ENCODE data around the gene ELFN2. TPM values are rescaled to one million over a fixed set of nuclear protein-coding genes. Genes with fewer than 3 reads are reported as not detected.

The ELFN2 gene
- polyA plus RNA-seq, 3 donors, result 0.01 TPM; not detected in 2

GRCh38 chr22:37461961-37462360 lies 34.7 kb upstream of the ELFN2 start:
- Histone ChIP-seq H3K27ac (ENCODE audit: low read depth in 1 of 2, low read length in 2 of 2) (no peak overlapping the region), H3K4me3 (replicated peaks in 1 of 3; ENCODE audit: low read depth in 2 of 3, low read length in 3 of 3) (no peak overlapping the region), H2AFZ (ENCODE audit: insufficient read depth, low read depth, low read length, poor library complexity, severe bottlenecking) (no peak overlapping the region), H3K36me3 (replicated peaks in 1 of 2; ENCODE audit: control insufficient read depth in 1 of 2, insufficient read depth in 2 of 2, low read length in 2 of 2) (peaks cover 13 to 17% of the 10 kb centered on the region in 2 donors), H3K79me2 (ENCODE audit: insufficient read depth, low read length) (no peaks in the 10 kb centered on the region), H3K4me1 (ENCODE audit: control insufficient read depth in 1 of 2, insufficient read depth in 2 of 2, low read length in 2 of 2) (no peaks in the 10 kb centered on the region), H3K9me3 (replicated peaks in 1 of 2; ENCODE audit: control insufficient read depth in 1 of 2, insufficient read depth in 1 of 2, low read length in 2 of 2) (no peaks in the 10 kb centered on the region), H4K20me1 (ENCODE audit: insufficient read depth, low read length) (peaks cover 36% of the 10 kb centered on the region), H3K4me2 (replicated peaks; ENCODE audit: extremely low read depth, low read length, poor library complexity, severe bottlenecking) (no peak overlapping the region), H3K27me3 (ENCODE audit: control insufficient read depth in 2 of 2, insufficient read depth in 2 of 2, low read length in 2 of 2) (no peaks in the 10 kb centered on the region), H3K9ac (ENCODE audit: insufficient read depth, low read length, poor library complexity, severe bottlenecking) (no peak overlapping the region)
- Mint-ChIP-seq H3K27ac (peak overlapping the region in 1 of 7 donors; percentile 74), H3K4me3 (no peak overlapping the region), H3K36me3 (peaks cover 16 to 20% of the 10 kb centered on the region in 2 donors), H3K27me3 (ENCODE audit: low read depth in 3 of 3) (peaks cover 0 to 3% (median 0%) of the 10 kb centered on the region in 3 donors), H3K9me3 (no peaks in the 10 kb centered on the region), H3K4me1 (no peaks in the 10 kb centered on the region)
- DNase-seq, result no peak
- TF ChIP-seq, protein P1, sequence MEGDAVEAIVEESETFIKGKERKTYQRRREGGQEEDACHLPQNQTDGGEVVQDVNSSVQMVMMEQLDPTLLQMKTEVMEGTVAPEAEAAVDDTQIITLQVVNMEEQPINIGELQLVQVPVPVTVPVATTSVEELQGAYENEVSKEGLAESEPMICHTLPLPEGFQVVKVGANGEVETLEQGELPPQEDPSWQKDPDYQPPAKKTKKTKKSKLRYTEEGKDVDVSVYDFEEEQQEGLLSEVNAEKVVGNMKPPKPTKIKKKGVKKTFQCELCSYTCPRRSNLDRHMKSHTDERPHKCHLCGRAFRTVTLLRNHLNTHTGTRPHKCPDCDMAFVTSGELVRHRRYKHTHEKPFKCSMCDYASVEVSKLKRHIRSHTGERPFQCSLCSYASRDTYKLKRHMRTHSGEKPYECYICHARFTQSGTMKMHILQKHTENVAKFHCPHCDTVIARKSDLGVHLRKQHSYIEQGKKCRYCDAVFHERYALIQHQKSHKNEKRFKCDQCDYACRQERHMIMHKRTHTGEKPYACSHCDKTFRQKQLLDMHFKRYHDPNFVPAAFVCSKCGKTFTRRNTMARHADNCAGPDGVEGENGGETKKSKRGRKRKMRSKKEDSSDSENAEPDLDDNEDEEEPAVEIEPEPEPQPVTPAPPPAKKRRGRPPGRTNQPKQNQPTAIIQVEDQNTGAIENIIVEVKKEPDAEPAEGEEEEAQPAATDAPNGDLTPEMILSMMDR (IDR thresholded peaks at IDR 0.05), result no peak
- intact Hi-C loops (cut with micrococcal nuclease), result no loop called here
- 0% methylated on average over 2 of the region's 6 CpGs for WGBS (ENCODE audit: insufficient coverage)

- Mint-ChIP-seq H3K36me3 (peaks cover 5 to 7% of the 10 kb centered on the region in 2 donors), H3K4me3 (no peak overlapping the region), H3K4me1 (peaks cover under 1% of the 10 kb centered on the region), H3K27me3 (ENCODE audit: low read depth in 3 of 3) (peaks cover 0 to 7% (median 5%) of the 10 kb centered on the region in 3 donors), H3K27ac (no peak overlapping the region), H3K9me3 (no peaks in the 10 kb centered on the region)
- Histone ChIP-seq H3K27me3 (ENCODE audit: control insufficient read depth in 2 of 2, insufficient read depth in 2 of 2, low read length in 2 of 2) (no peaks in the 10 kb centered on the region), H3K4me1 (ENCODE audit: control insufficient read depth in 1 of 2, insufficient read depth in 2 of 2, low read length in 2 of 2) (no peaks in the 10 kb centered on the region), H3K4me3 (replicated peaks in 1 of 3; ENCODE audit: low read depth in 2 of 3, low read length in 3 of 3) (no peak overlapping the region), H3K27ac (ENCODE audit: low read depth in 1 of 2, low read length in 2 of 2) (no peak overlapping the region), H3K4me2 (replicated peaks; ENCODE audit: extremely low read depth, low read length, poor library complexity, severe bottlenecking) (no peak overlapping the region), H3K9ac (ENCODE audit: insufficient read depth, low read length, poor library complexity, severe bottlenecking) (no peak overlapping the region), H3K79me2 (ENCODE audit: insufficient read depth, low read length) (no peaks in the 10 kb centered on the region), H3K9me3 (replicated peaks in 1 of 2; ENCODE audit: control insufficient read depth in 1 of 2, insufficient read depth in 1 of 2, low read length in 2 of 2) (no peaks in the 10 kb centered on the region), H2AFZ (ENCODE audit: insufficient read depth, low read depth, low read length, poor library complexity, severe bottlenecking) (no peak overlapping the region), H4K20me1 (ENCODE audit: insufficient read depth, low read length) (peaks cover 23% of the 10 kb centered on the region), H3K36me3 (replicated peaks in 1 of 2; ENCODE audit: control insufficient read depth in 1 of 2, insufficient read depth in 2 of 2, low read length in 2 of 2) (peaks cover 3 to 5% of the 10 kb centered on the region in 2 donors)
- TF ChIP-seq, protein P1 (IDR thresholded peaks at IDR 0.05), result no peak
- no CpG with 5 or more reads among the region's 3 CpGs for WGBS (ENCODE audit: insufficient coverage)
- DNase-seq, result no peak
- intact Hi-C loops (cut with micrococcal nuclease), result no loop called here
These were observed 33.4 kb upstream of the ELFN2 start for GRCh38 chr22:37460684-37461083.
